COR-L47 (cell line): ENCODE measurements around the gene GPSM1.
A peak's percentile ranks its signal among the peaks of the same experiment; 100 is the strongest.

Source experiments
- DNase-seq: peaks from one replicate; lab custom pipeline; 2025; lab: John Stamatoyannopoulos, UW

The GPSM1 gene

DNA sequence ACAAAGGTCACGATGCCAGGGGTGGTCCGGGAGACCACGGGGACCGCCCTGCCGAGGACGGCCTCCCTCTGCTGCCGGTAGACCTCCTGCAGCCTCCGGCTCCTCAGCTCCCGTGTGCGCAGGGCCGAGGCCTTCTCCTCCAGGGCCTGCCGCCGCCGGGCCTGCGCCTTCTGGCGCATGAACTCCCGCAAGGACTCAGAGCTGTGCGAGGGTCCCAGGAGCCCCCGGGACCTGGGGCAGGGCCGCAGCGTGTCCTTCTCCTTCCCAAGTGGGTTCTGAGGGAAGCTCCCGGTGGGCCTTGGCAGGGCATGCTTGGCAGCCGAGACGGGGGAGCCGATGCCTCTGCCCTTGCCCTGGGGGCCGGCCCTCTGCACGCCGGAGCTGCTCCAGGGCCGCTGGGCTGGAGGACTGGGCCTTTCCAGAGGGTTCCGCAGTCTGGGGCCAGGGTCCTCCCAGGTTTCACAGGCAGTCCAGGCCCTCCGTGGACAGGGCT is 36.8 kb upstream of the GPSM1 start:
- DNase-seq, result no peak

DNA sequence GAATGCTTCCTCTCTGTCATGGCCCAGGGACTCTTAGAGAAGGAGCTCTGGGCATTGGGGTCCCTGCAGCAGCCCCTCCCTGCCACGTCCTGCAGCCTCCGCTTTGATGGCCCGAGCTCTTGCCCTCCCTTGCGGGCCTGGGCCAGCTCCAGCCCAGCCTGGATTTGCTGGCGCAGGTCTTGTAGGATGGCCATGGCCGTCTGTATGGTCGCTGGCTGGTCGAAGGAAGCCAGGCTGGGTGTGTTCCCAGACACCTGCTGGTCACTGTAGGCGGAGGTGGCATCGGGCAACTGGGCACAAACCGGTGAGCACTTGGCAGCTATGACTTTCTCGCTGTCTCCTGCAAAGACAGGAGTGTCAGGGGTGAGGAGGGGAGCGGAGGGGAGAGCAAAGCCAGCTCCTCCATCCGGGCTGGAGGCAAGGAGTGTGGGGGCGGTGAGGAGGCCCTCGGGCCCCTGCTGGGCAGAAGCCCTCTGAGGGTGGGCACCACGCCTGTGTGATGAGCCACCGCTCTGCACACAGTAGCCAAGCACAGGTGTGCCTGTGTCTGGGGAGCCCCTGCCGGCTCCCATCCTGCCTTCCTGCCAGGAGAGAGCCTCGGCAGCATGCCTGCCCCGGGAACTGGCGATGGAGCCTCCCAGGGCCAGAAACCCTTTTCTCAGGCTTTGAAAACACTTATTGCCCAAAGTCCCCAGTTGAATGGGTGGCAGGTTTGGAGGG is 35.9 kb upstream of the GPSM1 start:
- DNase-seq, result no peak

- DNase-seq, result no peak
Observed at GRCh38 chr9:136292026-136292538, 35.3 kb upstream of the GPSM1 start.

GRCh38 chr9:136292591-136293448 is 34.5 kb upstream of the GPSM1 start:
- DNase-seq, result peak; percentile 45

GRCh38 chr9:136293476-136294077 is 33.8 kb upstream of the GPSM1 start:
- no peak for DNase-seq

DNA sequence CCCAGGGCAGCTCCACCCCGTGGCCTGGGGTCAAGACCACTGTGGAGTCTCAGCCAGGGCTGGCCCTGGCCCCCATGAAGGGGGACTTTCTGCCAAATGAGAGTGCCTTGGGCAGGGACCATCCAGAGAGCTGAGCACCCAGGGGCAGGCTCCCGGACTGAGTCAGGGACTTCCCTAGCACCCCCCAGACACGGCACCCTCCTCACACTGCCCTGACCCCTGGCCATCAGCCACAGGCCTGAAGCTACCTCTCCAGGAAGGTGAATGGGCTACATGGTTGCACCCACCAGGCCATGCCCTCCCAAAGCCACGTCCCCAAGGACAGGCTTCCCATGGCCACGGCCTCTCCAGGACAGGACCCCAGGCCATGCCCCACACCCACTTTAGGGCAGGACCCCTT is 32.9 kb upstream of the GPSM1 start:
- DNase-seq, result no peak

- DNase-seq, result no peak
Observed at GRCh38 chr9:136295055-136295454, 32.3 kb upstream of the GPSM1 start.

GRCh38 chr9:136295542-136296433 is 31.6 kb upstream of the GPSM1 start:
- no peak for DNase-seq

- no peak for DNase-seq
Observed at GRCh38 chr9:136296434-136297015, 30.8 kb upstream of the GPSM1 start.

DNA sequence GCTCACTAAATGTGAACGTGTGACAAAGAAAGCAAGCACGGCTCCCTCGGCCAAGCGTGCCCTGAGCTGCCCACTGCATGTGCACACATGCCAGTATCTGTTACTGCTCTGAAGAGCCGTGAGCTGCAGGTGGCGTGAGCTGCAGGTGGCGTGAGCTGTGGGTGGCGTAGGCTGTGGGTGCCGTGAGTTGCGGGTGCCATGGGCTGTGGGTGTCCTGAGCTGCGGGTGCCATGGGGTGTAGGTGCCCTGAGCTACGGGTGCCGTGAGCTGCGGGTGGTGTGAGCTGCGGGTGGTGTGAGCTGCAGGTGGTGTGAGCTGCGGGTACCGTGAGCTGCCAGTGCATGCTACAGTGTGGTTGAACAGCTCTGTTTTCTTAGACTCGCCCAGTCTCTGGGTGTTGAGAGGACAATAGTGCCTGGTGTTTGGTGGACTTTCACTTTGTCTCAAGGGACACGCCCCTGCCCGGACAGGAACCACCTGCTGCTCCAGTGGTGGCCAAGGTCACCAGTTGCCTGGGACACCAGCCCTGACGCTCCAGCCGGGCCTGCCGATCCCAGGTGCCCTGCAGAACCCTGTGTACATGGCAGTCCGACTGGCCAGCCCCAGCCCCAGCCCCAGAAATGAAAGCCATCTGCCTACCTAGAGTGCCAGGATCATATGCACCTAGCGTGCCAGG is 30.2 kb upstream of the GPSM1 start:
- peak; percentile 48 for DNase-seq

GRCh38 chr9:136297766-136298735 is 29.3 kb upstream of the GPSM1 start:
- no peak for DNase-seq

- DNase-seq, result no peak
Observed at GRCh38 chr9:136299116-136299515, 28.2 kb upstream of the GPSM1 start.

GRCh38 chr9:136299541-136299940 is 27.8 kb upstream of the GPSM1 start:
- DNase-seq, result no peak

DNA sequence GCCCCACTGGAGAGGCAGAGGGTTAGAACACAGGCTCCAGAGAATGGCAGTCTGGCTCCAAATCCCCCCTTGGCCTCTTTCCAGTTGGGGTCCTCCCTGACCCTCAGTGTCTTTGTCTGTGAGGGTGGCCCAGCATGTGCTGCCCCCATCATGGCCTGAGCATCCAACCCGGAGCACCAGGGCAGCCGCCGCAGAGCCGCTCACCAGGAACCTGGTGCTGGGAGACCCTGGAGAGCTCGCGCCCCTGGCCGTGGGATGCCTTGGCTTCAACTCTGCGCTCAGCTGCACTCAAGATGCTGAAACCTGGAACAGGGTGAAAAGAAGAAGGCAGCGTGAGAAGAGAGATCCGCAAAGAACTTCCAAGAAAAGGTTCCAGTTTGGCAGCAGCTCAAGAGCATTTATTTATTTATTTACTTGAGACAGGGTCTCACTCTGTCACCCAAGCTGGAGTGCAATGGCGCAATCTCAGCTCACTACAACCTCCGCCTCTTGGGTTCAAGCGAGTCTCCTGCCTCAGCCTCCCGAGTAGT is 27.3 kb upstream of the GPSM1 start:
- DNase-seq, result no peak

GRCh38 chr9:136300866-136301265 is 26.5 kb upstream of the GPSM1 start:
- DNase-seq, result no peak

GRCh38 chr9:136302527-136302926 is 24.8 kb upstream of the GPSM1 start:
- DNase-seq, result no peak

DNA sequence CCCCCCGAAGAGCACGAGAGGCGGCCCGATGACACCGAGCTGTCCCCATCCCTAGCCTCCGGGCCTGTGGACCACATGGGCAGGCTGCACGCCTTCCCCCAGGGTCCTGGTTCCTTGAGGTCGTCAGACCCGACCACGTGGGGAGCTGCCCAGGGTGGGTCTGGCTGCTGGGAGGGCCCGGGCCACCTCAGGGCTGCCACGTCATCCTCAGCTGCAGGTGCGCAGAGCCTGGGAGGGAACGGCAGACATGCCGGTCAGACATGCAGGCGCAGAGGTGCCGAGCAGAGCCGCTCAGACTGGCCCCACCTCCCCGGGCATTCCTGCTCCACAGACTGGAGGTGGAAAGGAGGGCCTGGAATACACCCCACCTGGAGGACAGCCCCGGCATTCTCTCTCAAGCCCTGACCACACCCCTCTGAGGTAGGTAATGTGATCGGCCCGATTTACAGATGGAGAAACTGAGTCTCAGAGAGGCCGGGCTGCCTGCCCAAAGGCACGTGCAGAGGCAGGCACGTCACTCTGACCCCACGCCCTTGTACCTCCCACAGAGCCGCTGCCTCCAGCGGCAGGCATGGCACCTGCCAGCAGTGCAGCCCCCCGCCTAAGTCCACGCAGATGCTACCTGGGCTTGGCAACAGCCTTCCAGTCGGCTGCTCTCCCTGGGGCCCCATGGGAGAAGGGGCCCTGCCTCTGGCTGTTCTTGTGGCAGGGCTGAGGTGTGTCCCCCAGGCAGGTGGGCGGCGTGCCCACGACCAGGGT is 24.1 kb upstream of the GPSM1 start:
- DNase-seq, result no peak

DNA sequence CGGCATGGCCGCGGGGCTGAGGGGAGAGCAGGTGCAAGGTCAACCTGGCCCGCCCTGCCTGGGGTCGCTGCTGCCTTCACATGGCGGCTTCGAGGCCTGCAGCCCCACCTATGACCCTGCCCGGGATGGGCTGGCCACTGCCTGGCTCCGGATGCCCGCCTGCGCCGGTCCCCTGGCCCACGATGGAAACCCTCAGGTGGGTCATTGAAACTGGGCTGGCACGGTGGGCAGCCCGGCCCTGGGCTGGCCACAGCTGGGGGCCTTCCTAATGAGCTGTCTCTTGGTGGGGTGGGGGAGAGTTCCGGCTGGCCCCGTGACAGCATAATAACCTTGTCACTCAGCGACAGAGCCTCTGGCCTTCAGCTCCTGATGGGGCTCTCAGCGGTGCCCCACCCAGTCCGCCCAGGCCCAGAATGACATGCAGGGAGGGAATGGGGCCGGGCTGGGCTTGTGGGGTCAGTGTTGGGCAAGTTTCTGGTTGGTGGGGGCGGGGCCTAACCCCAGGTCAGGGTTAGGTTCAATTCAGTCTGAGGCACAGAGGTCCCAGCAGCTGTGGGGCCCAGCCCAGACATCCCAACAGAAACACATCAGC is 23.4 kb upstream of the GPSM1 start, which contains the start of gene CCDC187:
Gene CCDC187, minus strand, starts transcription at position 270 of the 592 bp plus-strand sequence. Its CDS starts 264 bp downstream, at position 6.
- DNase-seq, result no peak
